GM12878 (cell line): ENCODE results near the gene SNAP47. TPM values are rescaled to one million over a fixed set of nuclear protein-coding genes. Genes with fewer than 3 reads are reported as not detected.

Experiments used
- ATAC-seq: fragments of 200-7000 bp; cut with Tn5 transposase; 3 replicates; pipeline ENCODE4 v1.9.1; 2020; ENCODE audit warnings: mild to moderate bottlenecking, moderate library complexity
- BruUV-seq: library from RNA; stranded (reverse); fragments of 400-500 nt; replicated peaks from 2 replicates; lab custom pipeline; 2021; lab: Mats Ljungman, UMichigan
- CTCF ChIA-PET: fragments of 300-600 bp; sonication (Branson Sonifier 250); formaldehyde crosslinking; extraction: SDS; loops from one replicate; lab custom pipeline; 2021; ENCODE audit warnings: inconsistent platforms; lab: Yijun Ruan, JAX
- POLR2A ChIA-PET: fragments of 350-600 bp; formaldehyde crosslinking; extraction: SDS; loops from one replicate; lab custom pipeline; 2021; ENCODE audit warnings: inconsistent platforms; lab: Charles Lee
- RAD21 ChIA-PET: fragments of 300-600 bp; sonication (Branson Sonifier 250); formaldehyde crosslinking; loops from one replicate; lab custom pipeline; 2023; ENCODE audit warnings: antibody characterized with exemption; ENCODE audit not compliant: unreplicated experiment; lab: Charles Lee
- SMC1A ChIA-PET: fragments of 300-600 bp; sonication (Branson Sonifier 250); formaldehyde crosslinking; loops from one replicate; lab custom pipeline; 2023; ENCODE audit not compliant: unreplicated experiment, uncharacterized antibody; lab: Charles Lee
- DNase-seq: peaks from one replicate; pipeline ENCODE4 v3.0.0-alpha.2; 2011; ENCODE audit warnings: low read depth, low spot score
- FAIRE-seq: peaks from 3 replicates; lab custom pipeline; 2011; peaks lifted over from hg19 to GRCh38; lab: Jason Lieb, UNC
- H2AFZ ChIP-seq: 2 replicates; pipeline ENCODE4 v1.6.0; 2011; ENCODE audit warnings: low read depth, low read length, control low read depth; ENCODE audit not compliant: control insufficient read depth
- H3K27ac ChIP-seq: 2 replicates; pipeline ENCODE4 v1.5.1; 2011; ENCODE audit warnings: control low read depth; ENCODE audit not compliant: control insufficient read depth, insufficient read depth
- H3K27me3 ChIP-seq, 2 experiments: replicated peaks in 1 of 2; 2 replicates each; pipeline versions ENCODE4 v1.6.0 to v1.6.1; 2011; ENCODE audit warnings: low read length in 1 of 2; ENCODE audit not compliant: control insufficient read depth in 2 of 2, insufficient read depth in 2 of 2
- H3K36me3 ChIP-seq, 2 experiments: 2 replicates each; pipeline ENCODE4 v1.5.1; 2011; ENCODE audit warnings: low read length in 1 of 2; ENCODE audit not compliant: control insufficient read depth in 2 of 2, insufficient read depth in 2 of 2
- H3K4me1 ChIP-seq: 2 replicates; pipeline ENCODE4 v1.6.1; 2011; ENCODE audit warnings: mild to moderate bottlenecking, low read length, moderate library complexity, mixed read lengths; ENCODE audit not compliant: control insufficient read depth, insufficient read depth
- H3K4me2 ChIP-seq: 2 replicates; pipeline ENCODE4 v1.6.0; 2011; ENCODE audit warnings: control low read depth; ENCODE audit not compliant: control insufficient read depth, insufficient read depth
- H3K4me3 ChIP-seq: fragments of 200-600 bp; sonication (generic); 2 replicates; pipeline ENCODE4 v1.5.1; 2016
- H3K79me2 ChIP-seq: 2 replicates; pipeline ENCODE4 v1.6.0; 2011; ENCODE audit warnings: low read length; ENCODE audit not compliant: control insufficient read depth, insufficient read depth
- H3K9ac ChIP-seq: 2 replicates; pipeline ENCODE4 v1.8.0; 2011; ENCODE audit warnings: low read length, control low read depth, mixed read lengths; ENCODE audit not compliant: control insufficient read depth, insufficient read depth
- H3K9me3 ChIP-seq: replicated peaks from 3 replicates; pipeline ENCODE4 v1.5.1; 2011; ENCODE audit warnings: mild to moderate bottlenecking, low read length; ENCODE audit not compliant: control insufficient read depth, insufficient read depth
- H4K20me1 ChIP-seq: 2 replicates; pipeline ENCODE4 v1.6.0; 2011; ENCODE audit not compliant: control insufficient read depth, insufficient read depth
- CBFB ChIP-seq: IDR thresholded peaks from 2 replicates; pipeline ENCODE4 v1.6.1; 2016; ENCODE audit warnings: antibody characterized with exemption, low read depth
- FOXM1 ChIP-seq: IDR thresholded peaks from 2 replicates; pipeline ENCODE4 v1.6.1; 2012; ENCODE audit warnings: low read depth, mild to moderate bottlenecking, inconsistent platforms, low read length, moderate library complexity
- GABPA ChIP-seq: IDR thresholded peaks from 2 replicates; pipeline ENCODE4 v1.6.1; 2014; ENCODE audit warnings: antibody characterized with exemption, low read depth, mild to moderate bottlenecking, inconsistent platforms
- HDAC6 ChIP-seq: fragments of 200-600 bp; sonication (generic); IDR thresholded peaks from one replicate; pipeline ENCODE4 v1.8.0; 2017; ENCODE audit warnings: antibody characterized with exemption; ENCODE audit not compliant: unreplicated experiment
- LARP7 ChIP-seq: fragments of 450-650 bp; IDR thresholded peaks from 2 replicates; pipeline ENCODE4 v1.6.1; 2017; ENCODE audit warnings: mild to moderate bottlenecking
- MEF2B ChIP-seq: fragments of 450-650 bp; IDR thresholded peaks from 2 replicates; pipeline ENCODE4 v1.6.1; 2018; ENCODE audit warnings: mild to moderate bottlenecking, moderate library complexity; ENCODE audit not compliant: partially characterized antibody, poor library complexity, severe bottlenecking
- MTA2 ChIP-seq: fragments of 450-650 bp; IDR thresholded peaks from 2 replicates; pipeline ENCODE4 v1.6.1; 2016; ENCODE audit warnings: low read depth, mild to moderate bottlenecking, moderate library complexity
- MTA3 ChIP-seq: IDR thresholded peaks from 2 replicates; pipeline ENCODE4 v1.6.1; 2012; ENCODE audit warnings: low read length, inconsistent platforms, borderline replicate concordance
- MYB ChIP-seq: fragments of 150-350 bp; IDR thresholded peaks from 2 replicates; pipeline ENCODE4 v1.6.1; 2014; ENCODE audit warnings: mild to moderate bottlenecking, low read depth, low read length, borderline replicate concordance
- NR2F1 ChIP-seq: fragments of 450-650 bp; conservative IDR thresholded peaks from 2 replicates; pipeline ENCODE4 v1.6.1; 2017; ENCODE audit warnings: mild to moderate bottlenecking
- RAD21 ChIP-seq: IDR thresholded peaks from 2 replicates; pipeline ENCODE4 v1.6.1; 2011; ENCODE audit warnings: mild to moderate bottlenecking, low read depth, low read length, moderate library complexity; ENCODE audit not compliant: insufficient read depth
- RCOR1 ChIP-seq: conservative IDR thresholded peaks from 2 replicates; pipeline ENCODE4 v1.6.1; 2012; ENCODE audit warnings: low read depth, low read length, improper control_type of control experiment
- SIN3A ChIP-seq: IDR thresholded peaks from 2 replicates; pipeline ENCODE4 v1.6.1; 2012; ENCODE audit warnings: low read depth, low read length, improper control_type of control experiment
- STAT1 ChIP-seq: fragments of 450-650 bp; conservative IDR thresholded peaks from 2 replicates; pipeline ENCODE4 v1.6.1; 2014; ENCODE audit warnings: antibody characterized with exemption, mild to moderate bottlenecking
- WGBS: methylation state at CpG from one replicate; pipeline ENCODE4 v1.1.6; 2016; ENCODE audit warnings: low lambda C conversion rate; ENCODE audit not compliant: insufficient replicate concordance, insufficient coverage; ENCODE audit errors: missing lambda C conversion rate; 5-methylcytosine and 5-hydroxymethylcytosine counted together
- in situ Hi-C: fragments of 300-500 bp; cut with MboI; formaldehyde crosslinking; loops from 9 replicates; pipeline ENCODE4 v1.14.3; 2018; ENCODE audit warnings: mixed read lengths
- intact Hi-C: fragments of 100-400 bp; cut with micrococcal nuclease; formaldehyde crosslinking; loops from one replicate; pipeline ENCODE4 v1.14.2; 2022; ENCODE audit not compliant: unreplicated experiment
- polyA plus RNA-seq, 11 experiments: library from polyadenylated mRNA; depleted of rRNA in 4 of 11; unstranded in 6 of 11; stranded (reverse) in 5 of 11; fragments of >200 nt; fragmentation: Nextera tagmentation in 4 of 11; fragmentation: Illumina TruSeq in 1 of 11; extraction: Ambion mirVana in 4 of 11; extraction: Trizol in 1 of 11; gene quantifications; 1 replicate in 1 of 11; 2 replicates in 10 of 11; pipeline versions ENCODE4 v1.2.1 to v1.2.3, GENCODE V29; 2011 to 2016; ENCODE audit warnings: inconsistent platforms in 2 of 11, missing spikeins in 2 of 11, low read depth in 1 of 11
- total RNA-seq, 4 experiments: library from RNA; depleted of rRNA in 3 of 4; stranded (reverse); fragments of >200 nt in 3 of 4; fragmentation: Illumina TruSeq in 1 of 4; extraction: Trizol in 1 of 4; gene quantifications; 2 replicates each; pipeline versions ENCODE4 v1.2.1 to v1.2.3, GENCODE V29; 2013 to 2021
- TF ChIP-seq, protein P1 (sequence below): fragments of 450-650 bp; IDR thresholded peaks from 2 replicates; pipeline ENCODE4 v1.6.1; 2017; ENCODE audit warnings: antibody characterized with exemption, mild to moderate bottlenecking, moderate library complexity
- TF ChIP-seq, protein P2 (sequence below): fragments of 450-650 bp; IDR thresholded peaks from 2 replicates; pipeline ENCODE4 v1.6.1; 2017; ENCODE audit warnings: mild to moderate bottlenecking, moderate library complexity
- TF ChIP-seq, protein P3 (sequence below): IDR thresholded peaks from 2 replicates; pipeline ENCODE4 v1.6.1; 2011; ENCODE audit warnings: borderline replicate concordance, low read depth, mild to moderate bottlenecking, moderate library complexity, mixed read lengths, low read length; ENCODE audit not compliant: insufficient read depth; ENCODE audit errors: extremely low read length

Gene SNAP47
- total and polyA plus RNA-seq, 10 of the 15 experiments (the other 5 are each of a cell fraction or from before 2014, with no cell fraction given) = 1.3 to 39.6 (median 25.2) TPM

DNA sequence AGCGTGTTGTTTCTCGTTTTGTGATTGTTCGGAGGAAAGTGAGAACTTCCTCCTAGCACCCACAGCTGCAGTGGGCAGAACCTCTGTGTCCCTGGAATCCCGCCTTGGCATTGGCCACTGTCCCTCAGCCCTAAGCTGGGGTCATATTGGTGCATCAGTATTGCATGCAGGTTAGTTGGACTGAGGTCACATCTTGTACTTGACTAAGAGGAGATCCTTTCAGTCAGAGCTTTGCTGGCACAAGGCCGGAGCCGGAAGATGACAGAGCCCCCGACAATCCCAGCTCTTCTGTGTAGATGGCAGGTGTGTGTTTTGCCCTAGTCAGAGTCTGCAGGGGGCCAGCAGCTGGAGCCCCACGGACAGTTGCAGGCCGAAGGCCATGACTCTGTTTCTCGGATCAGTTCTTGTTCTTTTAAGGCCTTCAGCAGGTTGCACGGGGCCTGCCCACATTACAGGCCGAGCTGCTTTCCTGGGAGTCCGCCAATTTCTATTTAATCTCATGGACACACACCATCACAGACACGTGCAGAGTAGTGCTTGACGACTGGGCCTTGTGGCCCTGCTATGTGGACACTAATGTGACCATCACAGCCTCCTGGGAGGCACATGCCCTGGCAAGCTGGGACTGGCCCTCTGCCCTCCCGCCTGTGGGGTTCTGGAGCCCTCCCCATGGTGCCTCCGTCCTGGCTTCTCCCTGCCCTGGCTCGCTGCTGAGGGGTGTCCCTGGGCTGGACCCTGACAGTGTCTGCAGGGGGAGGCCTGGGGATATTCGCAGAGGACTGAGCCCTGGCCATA lies 14.9 kb downstream of the SNAP47 start:
- H3K4me3 ChIP-seq = no peak overlapping the region
- no peak overlapping the region for H3K4me2 ChIP-seq
- no peaks in the 10 kb centered on the region for H4K20me1 ChIP-seq
- POLR2A ChIA-PET = no interaction called here
- no peaks in the 10 kb centered on the region for H3K79me2 ChIP-seq
- ATAC-seq (no peak), DNase-seq (no peak), FAIRE-seq (no peak)
- in situ Hi-C loops (no loop called here), intact Hi-C loops (no loop called here)
- BruUV-seq = no TSS peak
- CTCF ChIA-PET = no interaction called here
- no peaks in the 10 kb centered on the region for H3K27me3 ChIP-seq
- no peaks in the 10 kb centered on the region for H3K9me3 ChIP-seq
- H3K4me1 ChIP-seq = no peaks in the 10 kb centered on the region
- H3K9ac ChIP-seq = no peak overlapping the region
- SMC1A ChIA-PET = no interaction called here
- H3K36me3 ChIP-seq = peaks cover 6 to 8% of the 10 kb centered on the region in 2 experiments; a peak in 3 of 4 replicates
- WGBS = 94% methylated on average over 19 of the region's 19 CpGs
- RAD21 ChIA-PET = no interaction called here
- no peak overlapping the region for H2AFZ ChIP-seq
- no peak overlapping the region for H3K27ac ChIP-seq
- TF ChIP-seq, protein P1, sequence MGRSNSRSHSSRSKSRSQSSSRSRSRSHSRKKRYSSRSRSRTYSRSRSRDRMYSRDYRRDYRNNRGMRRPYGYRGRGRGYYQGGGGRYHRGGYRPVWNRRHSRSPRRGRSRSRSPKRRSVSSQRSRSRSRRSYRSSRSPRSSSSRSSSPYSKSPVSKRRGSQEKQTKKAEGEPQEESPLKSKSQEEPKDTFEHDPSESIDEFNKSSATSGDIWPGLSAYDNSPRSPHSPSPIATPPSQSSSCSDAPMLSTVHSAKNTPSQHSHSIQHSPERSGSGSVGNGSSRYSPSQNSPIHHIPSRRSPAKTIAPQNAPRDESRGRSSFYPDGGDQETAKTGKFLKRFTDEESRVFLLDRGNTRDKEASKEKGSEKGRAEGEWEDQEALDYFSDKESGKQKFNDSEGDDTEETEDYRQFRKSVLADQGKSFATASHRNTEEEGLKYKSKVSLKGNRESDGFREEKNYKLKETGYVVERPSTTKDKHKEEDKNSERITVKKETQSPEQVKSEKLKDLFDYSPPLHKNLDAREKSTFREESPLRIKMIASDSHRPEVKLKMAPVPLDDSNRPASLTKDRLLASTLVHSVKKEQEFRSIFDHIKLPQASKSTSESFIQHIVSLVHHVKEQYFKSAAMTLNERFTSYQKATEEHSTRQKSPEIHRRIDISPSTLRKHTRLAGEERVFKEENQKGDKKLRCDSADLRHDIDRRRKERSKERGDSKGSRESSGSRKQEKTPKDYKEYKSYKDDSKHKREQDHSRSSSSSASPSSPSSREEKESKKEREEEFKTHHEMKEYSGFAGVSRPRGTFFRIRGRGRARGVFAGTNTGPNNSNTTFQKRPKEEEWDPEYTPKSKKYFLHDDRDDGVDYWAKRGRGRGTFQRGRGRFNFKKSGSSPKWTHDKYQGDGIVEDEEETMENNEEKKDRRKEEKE = no peak
- TF ChIP-seq MTA2 = no peak
- TF ChIP-seq LARP7 = no peak
- no peak for TF ChIP-seq FOXM1
- no peak for TF ChIP-seq CBFB
- no peak for TF ChIP-seq RCOR1
- no peak for TF ChIP-seq HDAC6
- TF ChIP-seq, protein P2, sequence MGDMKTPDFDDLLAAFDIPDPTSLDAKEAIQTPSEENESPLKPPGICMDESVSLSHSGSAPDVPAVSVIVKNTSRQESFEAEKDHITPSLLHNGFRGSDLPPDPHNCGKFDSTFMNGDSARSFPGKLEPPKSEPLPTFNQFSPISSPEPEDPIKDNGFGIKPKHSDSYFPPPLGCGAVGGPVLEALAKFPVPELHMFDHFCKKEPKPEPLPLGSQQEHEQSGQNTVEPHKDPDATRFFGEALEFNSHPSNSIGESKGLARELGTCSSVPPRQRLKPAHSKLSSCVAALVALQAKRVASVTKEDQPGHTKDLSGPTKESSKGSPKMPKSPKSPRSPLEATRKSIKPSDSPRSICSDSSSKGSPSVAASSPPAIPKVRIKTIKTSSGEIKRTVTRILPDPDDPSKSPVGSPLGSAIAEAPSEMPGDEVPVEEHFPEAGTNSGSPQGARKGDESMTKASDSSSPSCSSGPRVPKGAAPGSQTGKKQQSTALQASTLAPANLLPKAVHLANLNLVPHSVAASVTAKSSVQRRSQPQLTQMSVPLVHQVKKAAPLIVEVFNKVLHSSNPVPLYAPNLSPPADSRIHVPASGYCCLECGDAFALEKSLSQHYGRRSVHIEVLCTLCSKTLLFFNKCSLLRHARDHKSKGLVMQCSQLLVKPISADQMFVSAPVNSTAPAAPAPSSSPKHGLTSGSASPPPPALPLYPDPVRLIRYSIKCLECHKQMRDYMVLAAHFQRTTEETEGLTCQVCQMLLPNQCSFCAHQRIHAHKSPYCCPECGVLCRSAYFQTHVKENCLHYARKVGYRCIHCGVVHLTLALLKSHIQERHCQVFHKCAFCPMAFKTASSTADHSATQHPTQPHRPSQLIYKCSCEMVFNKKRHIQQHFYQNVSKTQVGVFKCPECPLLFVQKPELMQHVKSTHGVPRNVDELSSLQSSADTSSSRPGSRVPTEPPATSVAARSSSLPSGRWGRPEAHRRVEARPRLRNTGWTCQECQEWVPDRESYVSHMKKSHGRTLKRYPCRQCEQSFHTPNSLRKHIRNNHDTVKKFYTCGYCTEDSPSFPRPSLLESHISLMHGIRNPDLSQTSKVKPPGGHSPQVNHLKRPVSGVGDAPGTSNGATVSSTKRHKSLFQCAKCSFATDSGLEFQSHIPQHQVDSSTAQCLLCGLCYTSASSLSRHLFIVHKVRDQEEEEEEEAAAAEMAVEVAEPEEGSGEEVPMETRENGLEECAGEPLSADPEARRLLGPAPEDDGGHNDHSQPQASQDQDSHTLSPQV = no peak
- TF ChIP-seq RAD21 = no peak
- no peak for TF ChIP-seq NR2F1
- TF ChIP-seq, protein P3, sequence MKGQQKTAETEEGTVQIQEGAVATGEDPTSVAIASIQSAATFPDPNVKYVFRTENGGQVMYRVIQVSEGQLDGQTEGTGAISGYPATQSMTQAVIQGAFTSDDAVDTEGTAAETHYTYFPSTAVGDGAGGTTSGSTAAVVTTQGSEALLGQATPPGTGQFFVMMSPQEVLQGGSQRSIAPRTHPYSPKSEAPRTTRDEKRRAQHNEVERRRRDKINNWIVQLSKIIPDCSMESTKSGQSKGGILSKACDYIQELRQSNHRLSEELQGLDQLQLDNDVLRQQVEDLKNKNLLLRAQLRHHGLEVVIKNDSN = no peak
- no peak for TF ChIP-seq MTA3
- TF ChIP-seq MYB = no peak
- no peak for TF ChIP-seq MEF2B
- no peak for TF ChIP-seq SIN3A
- TF ChIP-seq GABPA = no peak
- no peak for TF ChIP-seq STAT1
